IPS DF 6.9 (cell line): ENCODE measurements around the gene OPALIN.

Source experiments
- DNase-seq: peaks from one replicate; pipeline ENCODE4 v3.0.0-alpha.2; 2013; ENCODE audit warnings: low read depth, low spot score
- H3K27ac ChIP-seq: one replicate; pipeline ENCODE4 v1.5.1; 2013; ENCODE audit warnings: low read length, control low read depth
- H3K27me3 ChIP-seq: 2 replicates; pipeline ENCODE4 v1.6.1; 2013; ENCODE audit warnings: mild to moderate bottlenecking, low read length; ENCODE audit not compliant: control insufficient read depth, insufficient read depth
- H3K36me3 ChIP-seq: 2 replicates; pipeline ENCODE4 v1.6.1; 2013; ENCODE audit warnings: low read length; ENCODE audit not compliant: control insufficient read depth, insufficient read depth
- H3K4me1 ChIP-seq: 2 replicates; pipeline ENCODE4 v1.6.1; 2013; ENCODE audit warnings: low read length; ENCODE audit not compliant: control insufficient read depth, insufficient read depth
- H3K4me3 ChIP-seq: 2 replicates; pipeline ENCODE4 v1.5.1; 2013; ENCODE audit warnings: mild to moderate bottlenecking, low read length
- H3K9me3 ChIP-seq: 2 replicates; pipeline ENCODE4 v1.6.1; 2013; ENCODE audit warnings: low read length, inconsistent platforms; ENCODE audit not compliant: control insufficient read depth, insufficient read depth
- WGBS: extraction: QIAGEN DNeasy Blood & Tissue Kit; methylation state at CpG from one replicate; pipeline ENCODE4 v1.1.7; 2013; ENCODE audit warnings: mixed read lengths, missing lambda C conversion rate; ENCODE audit not compliant: insufficient read length, insufficient coverage; 5-methylcytosine and 5-hydroxymethylcytosine counted together

OPALIN gene

GRCh38 chr10:96339383-96339782 lies 19.4 kb downstream of the OPALIN start:
- DNase-seq = no peak
- H3K36me3 ChIP-seq = no peaks in the 10 kb centered on the region
- H3K27ac ChIP-seq = no peak overlapping the region
- peaks cover 7% of the 10 kb centered on the region; the same call in 1 of the 2 replicates for H3K4me1 ChIP-seq
- H3K27me3 ChIP-seq = no peaks in the 10 kb centered on the region
- no CpG with 5 or more reads among the region's 4 CpGs for WGBS
- H3K4me3 ChIP-seq = no peak overlapping the region
- no peaks in the 10 kb centered on the region for H3K9me3 ChIP-seq

DNA sequence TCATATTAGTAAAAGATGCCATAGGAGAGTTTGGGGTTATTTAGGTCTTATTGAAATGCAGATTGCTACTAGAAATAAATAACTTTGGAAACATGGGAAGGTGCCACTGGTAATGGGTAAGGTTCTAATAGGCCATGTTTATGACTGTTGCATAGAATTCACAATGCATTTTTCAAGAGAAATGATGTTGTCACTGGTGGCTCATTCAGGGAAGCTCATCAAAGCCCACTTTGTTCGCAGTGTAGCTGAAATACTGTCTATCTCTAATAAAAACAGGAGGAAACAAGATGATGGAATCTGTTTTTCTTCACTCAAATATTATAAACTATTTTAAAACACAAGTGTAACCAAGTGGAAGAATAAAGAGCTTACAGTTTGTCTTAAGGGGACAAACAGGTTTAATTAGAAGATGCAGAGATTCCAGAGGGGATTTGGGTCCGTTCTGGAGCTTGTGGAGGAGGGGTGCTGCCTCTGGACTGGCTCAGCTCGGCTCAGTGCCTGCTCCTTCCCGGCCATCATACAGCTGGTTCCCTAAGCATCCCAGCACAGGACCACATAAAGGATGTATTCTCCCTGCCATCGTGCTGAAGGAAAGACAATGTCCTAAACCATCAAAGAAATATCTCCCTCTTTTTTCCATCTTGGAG lies 20.4 kb downstream of the OPALIN start:
- WGBS = no CpG with 5 or more reads among the region's 5 CpGs
- H3K27ac ChIP-seq = no peak overlapping the region

GRCh38 chr10:96337106-96337505 lies 21.7 kb downstream of the OPALIN start:
- no peak for DNase-seq
- Histone ChIP-seq H3K4me3 (no peak overlapping the region), H3K4me1 (peaks cover 7% of the 10 kb centered on the region; the same call in 1 of the 2 replicates), H3K9me3 (no peaks in the 10 kb centered on the region), H3K36me3 (no peaks in the 10 kb centered on the region), H3K27ac (no peak overlapping the region), H3K27me3 (no peaks in the 10 kb centered on the region)
- WGBS = no CpG with 5 or more reads among the region's 2 CpGs

More for the DNA sequence above, 20.4 kb downstream of the OPALIN start:
- Histone ChIP-seq H3K27me3 (no peaks in the 10 kb centered on the region), H3K4me1 (peaks cover 7% of the 10 kb centered on the region; the same call in 1 of the 2 replicates), H3K36me3 (no peaks in the 10 kb centered on the region), H3K9me3 (no peaks in the 10 kb centered on the region), H3K4me3 (no peak overlapping the region)
- DNase-seq = no peak

DNA sequence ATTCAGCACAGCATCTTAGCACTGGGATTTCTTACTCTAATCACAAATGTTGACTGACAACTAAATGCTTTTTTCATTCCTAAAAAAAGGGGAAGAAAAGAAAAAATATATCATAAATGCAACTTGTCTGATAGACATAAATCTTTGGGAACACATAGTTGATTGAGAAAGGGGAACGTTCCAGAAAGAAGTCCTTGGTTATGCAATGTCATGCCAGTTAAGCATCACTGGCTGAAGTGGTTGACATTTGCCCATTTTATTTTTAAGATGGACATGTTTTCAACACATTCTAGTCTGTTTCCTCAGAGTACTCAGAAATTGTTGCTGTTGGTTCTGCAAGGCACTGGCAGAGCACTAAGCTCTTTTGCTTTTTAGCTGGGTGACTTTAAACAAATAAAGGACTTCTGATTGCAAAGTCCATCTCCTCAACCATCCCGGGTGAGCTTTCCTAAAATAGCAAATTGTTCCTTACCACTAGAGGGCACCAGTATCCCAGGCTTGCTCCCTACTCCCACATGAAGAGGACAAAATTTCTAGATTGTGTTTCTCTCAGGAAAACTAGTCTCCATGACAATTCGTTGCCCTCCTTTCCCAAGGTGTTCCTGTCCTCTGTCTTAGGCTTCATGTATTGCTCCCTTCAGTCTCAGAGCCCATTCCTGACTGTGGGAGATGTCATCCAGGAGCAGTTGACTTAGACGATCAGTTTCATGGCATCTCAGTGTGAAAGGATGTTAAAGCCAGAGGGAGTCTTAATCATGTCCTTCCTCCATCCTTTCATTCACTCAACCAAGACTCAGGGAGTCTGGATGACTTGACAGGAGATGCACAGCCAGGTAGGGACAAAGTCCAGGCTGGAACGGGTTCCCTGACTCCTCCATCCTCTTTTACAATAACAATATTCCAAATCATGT lies 23.9 kb downstream of the OPALIN start:
- H3K27me3 ChIP-seq = no peaks in the 10 kb centered on the region
- H3K4me1 ChIP-seq = peaks cover 4% of the 10 kb centered on the region; the same call in 1 of the 2 replicates
- no CpG with 5 or more reads among the region's 5 CpGs for WGBS
- no peak overlapping the region for H3K4me3 ChIP-seq
- DNase-seq = no peak
- H3K36me3 ChIP-seq = no peaks in the 10 kb centered on the region
- no peak overlapping the region for H3K27ac ChIP-seq
- H3K9me3 ChIP-seq = no peaks in the 10 kb centered on the region

DNA sequence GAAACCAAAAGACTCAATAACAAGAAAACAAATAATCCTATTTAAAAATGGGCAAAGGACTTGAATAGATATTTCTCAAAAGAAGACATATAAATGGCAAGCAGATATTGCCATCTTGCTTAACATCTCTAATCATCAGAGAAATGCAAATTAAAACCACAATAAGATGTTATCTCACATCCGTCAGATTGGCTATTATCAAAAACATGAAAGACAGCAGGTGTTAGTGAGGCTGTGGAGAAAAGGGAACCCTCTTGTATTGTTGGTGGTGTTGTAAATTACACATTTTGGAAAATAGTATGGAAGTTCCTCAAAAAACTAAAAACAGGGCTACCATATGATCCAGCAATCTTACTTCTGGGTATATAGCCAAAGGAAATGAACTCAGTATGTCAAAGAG lies 25.7 kb downstream of the OPALIN start:
- no peaks in the 10 kb centered on the region for H3K9me3 ChIP-seq
- DNase-seq = no peak
- no CpG with 5 or more reads among the region's 1 CpG for WGBS
- H3K36me3 ChIP-seq = no peaks in the 10 kb centered on the region
- H3K27ac ChIP-seq = no peak overlapping the region
- H3K4me3 ChIP-seq = no peak overlapping the region
- H3K27me3 ChIP-seq = no peaks in the 10 kb centered on the region
- peaks cover 2% of the 10 kb centered on the region; the same call in 1 of the 2 replicates for H3K4me1 ChIP-seq

DNA sequence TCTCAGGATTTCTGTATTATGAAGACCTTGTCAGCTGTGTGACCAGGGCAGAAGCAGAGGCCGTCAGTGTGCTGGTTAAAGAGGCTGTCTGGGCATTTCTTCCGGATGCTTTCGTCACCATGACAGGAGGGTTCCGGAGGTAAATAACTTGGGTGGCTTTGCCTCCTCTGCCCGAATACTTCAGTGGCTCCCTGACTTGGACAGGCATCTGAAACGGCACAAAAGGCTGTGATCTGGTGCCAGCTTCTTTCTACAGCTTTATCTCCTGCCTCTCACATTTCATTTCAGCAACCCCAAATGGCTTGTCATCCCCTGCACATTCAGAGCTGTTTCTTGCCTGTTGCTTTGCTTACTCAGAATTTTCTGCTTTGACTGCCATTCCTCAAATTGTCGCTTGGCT lies 31.3 kb downstream of the OPALIN start:
- H3K27me3 ChIP-seq = no peaks in the 10 kb centered on the region; the same call in 1 of the 2 replicates
- no peaks in the 10 kb centered on the region for H3K36me3 ChIP-seq
- no CpG with 5 or more reads among the region's 7 CpGs for WGBS
- DNase-seq = no peak
- H3K4me1 ChIP-seq = no peaks in the 10 kb centered on the region
- H3K4me3 ChIP-seq = no peak overlapping the region
- no peak overlapping the region for H3K27ac ChIP-seq
- H3K9me3 ChIP-seq = no peaks in the 10 kb centered on the region

DNA sequence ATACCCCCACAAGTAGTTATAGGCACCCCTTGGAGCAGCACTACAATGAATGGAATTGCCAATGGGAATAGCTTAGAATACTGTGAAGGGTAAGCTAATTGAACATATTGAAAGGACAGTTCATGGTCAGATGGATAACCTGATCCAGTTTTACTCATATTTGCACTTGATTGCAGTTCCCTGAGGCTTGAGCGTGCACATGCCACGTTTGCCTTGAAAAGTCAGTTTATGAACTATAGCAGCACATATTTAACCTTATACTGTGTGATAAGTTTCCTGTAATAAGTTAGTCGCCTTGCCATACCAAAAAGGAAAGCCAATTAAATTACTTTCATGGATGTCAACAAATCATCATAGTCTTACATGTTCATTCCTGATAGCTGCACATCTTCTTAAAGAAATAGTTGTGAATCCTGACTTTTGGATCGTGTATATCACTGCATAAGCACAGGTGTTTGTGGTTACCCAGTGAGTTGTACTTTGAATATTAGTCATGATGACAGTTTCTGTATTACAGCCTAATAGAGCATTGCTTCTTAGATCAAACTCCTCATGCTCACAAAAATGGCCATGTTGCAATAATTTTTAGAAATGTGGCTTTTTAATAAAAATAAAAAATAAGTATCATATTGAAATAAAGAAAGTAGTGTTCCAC lies 33.0 kb downstream of the OPALIN start:
- Histone ChIP-seq H3K27ac (no peak overlapping the region), H3K27me3 (no peaks in the 10 kb centered on the region; the same call in 1 of the 2 replicates), H3K4me1 (no peaks in the 10 kb centered on the region), H3K9me3 (no peaks in the 10 kb centered on the region), H3K4me3 (no peak overlapping the region), H3K36me3 (no peaks in the 10 kb centered on the region)
- no peak for DNase-seq
- WGBS = no CpG with 5 or more reads among the region's 4 CpGs

GRCh38 chr10:96324447-96324846 lies 34.4 kb downstream of the OPALIN start:
- Histone ChIP-seq H3K9me3 (no peaks in the 10 kb centered on the region), H3K27ac (no peak overlapping the region), H3K4me3 (no peak overlapping the region), H3K27me3 (no peaks in the 10 kb centered on the region; the same call in 1 of the 2 replicates), H3K36me3 (no peaks in the 10 kb centered on the region), H3K4me1 (no peaks in the 10 kb centered on the region)
- WGBS = no CpG with 5 or more reads among the region's 2 CpGs
- no peak for DNase-seq

- no peaks in the 10 kb centered on the region for H3K36me3 ChIP-seq
- no CpG with 5 or more reads among the region's 1 CpG for WGBS
Measured at GRCh38 chr10:96322275-96322674, 36.5 kb downstream of the OPALIN start.

GRCh38 chr10:96321822-96322221 lies 37.0 kb downstream of the OPALIN start:
- no peak overlapping the region for H3K4me3 ChIP-seq
- no peaks in the 10 kb centered on the region for H3K4me1 ChIP-seq
- DNase-seq = no peak
- no peaks in the 10 kb centered on the region for H3K9me3 ChIP-seq
- H3K27me3 ChIP-seq = no peaks in the 10 kb centered on the region
- H3K36me3 ChIP-seq = no peaks in the 10 kb centered on the region
- no CpG with 5 or more reads among the region's 5 CpGs for WGBS
- H3K27ac ChIP-seq = no peak overlapping the region

More at GRCh38 chr10:96322275-96322674, 36.5 kb downstream of the OPALIN start:
- Histone ChIP-seq H3K27ac (no peak overlapping the region), H3K4me3 (no peak overlapping the region), H3K9me3 (no peaks in the 10 kb centered on the region), H3K27me3 (no peaks in the 10 kb centered on the region; the same call in 1 of the 2 replicates), H3K4me1 (no peaks in the 10 kb centered on the region)
- no peak for DNase-seq
